Measurements from ENCODE around the gene H2AZ2.
"Not testable (repeated sequence)": the region's sequence is repeated elsewhere in the genome, so short reads cannot be mapped to it uniquely, and the experiment has no call there.

H2AZ2 gene

GRCh38 chr7:44787762-44788161 is 60.1 kb downstream of the H2AZ2 start:
- in situ Hi-C loops (cut with HindIII; ENCODE audit: low sequenced_read_pairs) = no loop called here

GRCh38 chr7:44787041-44787440 is 60.8 kb downstream of the H2AZ2 start:
- in situ Hi-C loops (cut with HindIII; ENCODE audit: low sequenced_read_pairs) = no loop called here

- in situ Hi-C loops (cut with HindIII; ENCODE audit: low sequenced_read_pairs) = not testable (repeated sequence)
Measured at GRCh38 chr7:44785218-44785617, 62.7 kb downstream of the H2AZ2 start.

GRCh38 chr7:44784364-44784763 is 63.5 kb downstream of the H2AZ2 start:
- in situ Hi-C loops (cut with HindIII; ENCODE audit: low sequenced_read_pairs) = no loop called here

- in situ Hi-C loops (cut with HindIII; ENCODE audit: low sequenced_read_pairs) = no loop called here
Measured at GRCh38 chr7:44783407-44783806, 64.5 kb downstream of the H2AZ2 start.

GRCh38 chr7:44782460-44782859 is 65.4 kb downstream of the H2AZ2 start:
- in situ Hi-C loops (cut with HindIII; ENCODE audit: low sequenced_read_pairs) = no loop called here

Data from DLD1 (cell line).